Measurements from ENCODE around the gene HSD17B11. TPM values are rescaled to one million over a fixed set of nuclear protein-coding genes. Genes with fewer than 3 reads are reported as not detected.
"Not testable (repeated sequence)": the region's sequence is repeated elsewhere in the genome, so short reads cannot be mapped to it uniquely, and the experiment has no call there.

HSD17B11 gene
- total RNA-seq, 1 donor from 2014 or later: 26.2 TPM

GRCh38 chr4:87422104-87423052, 31.4 kb upstream of the HSD17B11 start, which contains the start of gene NUDT9:
TSS of gene NUDT9 (plus strand) at chr4:87422573. CDS start at chr4:87422906, 333 bp downstream.
- no peak for TF ChIP-seq CTCF (IDR thresholded peaks at IDR 0.05)
- DNase-seq (peak; percentile 80), ATAC-seq (ENCODE audit: low read depth) (peak; percentile 86)
- H3K4me1 Mint-ChIP-seq: peaks cover 40% of the 10 kb centered on the region
- H3K27ac Mint-ChIP-seq: peak within 1 kb of the TSS; percentile 99
- H3K27me3 Mint-ChIP-seq: no peaks in the 10 kb centered on the region
- H3K36me3 Mint-ChIP-seq (ENCODE audit: low read depth): peaks cover 7% of the 10 kb centered on the region
- ChIA-PET CTCF (interaction anchor here (2.6 kb wide), 1 partner anchor 46 kb away, joined by 11 read pairs; no protein-coding TSS in a partner anchor), POLR2A (interaction anchor here (0.6 to 4.6 kb wide), 11 partner anchors 9 to 1035 kb away, joined by 3 to 133 read pairs (median 4); partner anchors contain the start of genes HERC5, HSD17B11 and KLHL8)
- intact Hi-C loops (cut with micrococcal nuclease): loop anchor here (1.0 to 10.0 kb wide), 9 partner anchors 16 to 1892 kb away; partner anchors contain the start of genes AFF1, HERC5, HSD17B11 and PPM1K
- H3K9me3 Mint-ChIP-seq: no peaks in the 10 kb centered on the region
- H3K4me3 Mint-ChIP-seq: peak within 1 kb of the TSS; percentile 100

GRCh38 chr4:87420276-87420830, 29.4 kb upstream of the HSD17B11 start:
- CTCF ChIA-PET: interaction anchor here (0.6 to 2.6 kb wide), 3 partner anchors 26 to 44 kb away, joined by 3 to 11 read pairs (median 3); no protein-coding TSS in a partner anchor
- Mint-ChIP-seq H3K9me3 (no peaks in the 10 kb centered on the region), H3K27me3 (no peaks in the 10 kb centered on the region), H3K4me1 (peaks cover 31% of the 10 kb centered on the region), H3K36me3 (ENCODE audit: low read depth) (peaks cover 7% of the 10 kb centered on the region), H3K27ac (no peak overlapping the region), H3K4me3 (no peak overlapping the region)
- POLR2A ChIA-PET: interaction anchor here (4.6 kb wide), 1 partner anchor 29 kb away, joined by 133 read pairs; the partner anchor contains the start of gene HSD17B11
- TF ChIP-seq CTCF (IDR thresholded peaks at IDR 0.05): no peak
- intact Hi-C loops (cut with micrococcal nuclease): loop anchor here (5.0 to 10.0 kb wide), 3 partner anchors 46 to 1894 kb away; partner anchors contain the start of gene PPM1K
- no peak for DNase-seq
- no peak for ATAC-seq (ENCODE audit: low read depth)

DNA sequence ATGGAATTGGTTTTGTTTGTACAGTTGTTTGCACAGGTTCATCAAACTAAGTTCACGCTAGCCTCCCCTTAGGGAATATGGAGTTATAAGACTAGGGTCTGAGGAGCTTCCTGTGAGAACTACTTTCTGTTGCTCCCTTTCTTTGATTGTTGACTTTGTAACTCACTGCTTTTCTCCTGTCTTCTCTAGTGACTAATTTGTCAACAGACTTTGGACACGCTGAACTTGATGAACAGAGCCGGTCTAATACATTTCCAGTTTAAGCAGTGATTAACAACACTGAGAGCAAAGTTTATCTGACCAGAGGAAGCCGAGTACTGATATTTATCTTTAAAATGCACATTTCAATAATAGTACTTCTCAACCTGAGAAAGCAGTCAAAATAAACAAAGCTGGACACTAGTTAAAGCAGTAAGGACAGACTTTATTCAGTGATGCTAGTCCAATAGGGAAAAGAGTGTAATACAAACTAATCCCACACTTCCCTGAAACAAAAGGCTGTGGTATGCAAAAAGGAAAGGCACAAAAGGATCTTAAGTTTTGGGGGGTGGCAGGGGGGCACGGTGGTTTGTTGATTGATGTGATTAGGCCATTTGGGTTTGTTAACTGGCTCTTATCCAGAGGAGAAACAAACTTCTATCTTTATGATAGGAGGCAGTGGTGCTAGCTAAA, 28.7 kb upstream of the HSD17B11 start:
- Mint-ChIP-seq H3K27ac (no peak overlapping the region), H3K9me3 (no peaks in the 10 kb centered on the region), H3K4me1 (peaks cover 28% of the 10 kb centered on the region), H3K27me3 (no peaks in the 10 kb centered on the region), H3K36me3 (ENCODE audit: low read depth) (peaks cover 7% of the 10 kb centered on the region), H3K4me3 (no peak overlapping the region)
- no peak for TF ChIP-seq CTCF (IDR thresholded peaks at IDR 0.05)
- no peak for DNase-seq
- ATAC-seq (ENCODE audit: low read depth): no peak
- POLR2A ChIA-PET: interaction anchor here (4.6 kb wide), 1 partner anchor 28 kb away, joined by 133 read pairs; the partner anchor contains the start of gene HSD17B11
- intact Hi-C loops (cut with micrococcal nuclease): loop anchor here (5.0 to 10.0 kb wide), 3 partner anchors 45 to 1895 kb away; partner anchors contain the start of gene PPM1K
- CTCF ChIA-PET: no interaction called here

DNA sequence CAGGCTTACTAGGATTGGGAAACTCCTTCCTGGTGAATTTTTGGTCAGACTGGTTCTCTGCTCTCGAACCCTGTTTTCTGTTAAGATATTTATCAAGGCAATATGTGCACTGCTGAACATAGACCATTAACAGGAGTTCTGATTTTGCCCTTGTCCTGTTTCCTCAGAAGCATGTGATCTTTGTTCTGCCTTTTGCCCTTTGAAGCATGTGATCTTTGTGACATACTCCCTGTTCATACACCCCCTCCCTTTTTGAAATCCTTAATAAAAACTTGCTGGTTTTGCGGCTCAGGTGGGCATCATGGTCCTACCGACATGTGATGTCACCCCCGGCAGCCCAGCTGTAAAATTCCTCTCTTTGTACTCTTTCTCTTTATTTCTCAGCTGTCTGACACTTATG, 27.4 kb upstream of the HSD17B11 start:
- H3K36me3 Mint-ChIP-seq (ENCODE audit: low read depth); H3K27me3 Mint-ChIP-seq; CTCF ChIA-PET; DNase-seq; POLR2A ChIA-PET; H3K27ac Mint-ChIP-seq; ATAC-seq (ENCODE audit: low read depth); H3K9me3 Mint-ChIP-seq; H3K4me3 Mint-ChIP-seq; intact Hi-C loops (cut with micrococcal nuclease): not testable (repeated sequence)
- H3K4me1 Mint-ChIP-seq: peaks cover 16% of the 10 kb centered on the region

GRCh38 chr4:87416965-87417364, 26.0 kb upstream of the HSD17B11 start:
- Mint-ChIP-seq H3K4me3 (no peak overlapping the region), H3K36me3 (ENCODE audit: low read depth) (no peaks in the 10 kb centered on the region), H3K27ac (no peak overlapping the region), H3K4me1 (peaks cover 9% of the 10 kb centered on the region), H3K27me3 (no peaks in the 10 kb centered on the region), H3K9me3 (no peaks in the 10 kb centered on the region)
- ChIA-PET CTCF (no interaction called here), POLR2A (no interaction called here)
- DNase-seq (no peak), ATAC-seq (ENCODE audit: low read depth) (no peak)
- intact Hi-C loops (cut with micrococcal nuclease): no loop called here
- TF ChIP-seq CTCF (IDR thresholded peaks at IDR 0.05): no peak
